OCI-LY7 (cell line): ENCODE measurements around the gene PASD1. TPM values are rescaled to one million over a fixed set of nuclear protein-coding genes. Genes with fewer than 3 reads are reported as not detected.

Source experiments
- BruUV-seq: library from RNA; stranded (reverse); fragments of 400-500 nt; replicated peaks from 2 replicates; lab custom pipeline; 2021; lab: Mats Ljungman, UMichigan
- CTCF ChIA-PET: fragments of 300-600 bp; sonication (Branson Sonifier 250); formaldehyde crosslinking; loops from one replicate; lab custom pipeline; 2022; ENCODE audit warnings: antibody characterized with exemption; ENCODE audit not compliant: unreplicated experiment; lab: Charles Lee
- POLR2A ChIA-PET: fragments of 300-600 bp; sonication (Branson Sonifier 250); formaldehyde crosslinking; loops from one replicate; lab custom pipeline; 2022; ENCODE audit warnings: antibody characterized with exemption; lab: Charles Lee
- DNase-seq: peaks from one replicate; pipeline ENCODE4 v3.0.0-alpha.2; 2015; ENCODE audit warnings: low spot score
- H2AFZ ChIP-seq: fragments of 200-600 bp; sonication (generic), shearing (Covaris generic); 2 replicates; pipeline ENCODE4 v1.6.1; 2014; ENCODE audit warnings: mild to moderate bottlenecking, antibody characterized with exemption, low read length, moderate library complexity
- H3K27ac ChIP-seq: fragments of 200-600 bp; sonication (generic); 2 replicates; pipeline ENCODE4 v1.5.1; 2014; ENCODE audit warnings: mixed run types, low read depth, mild to moderate bottlenecking, moderate library complexity, low read length, inconsistent platforms; ENCODE audit not compliant: poor library complexity, severe bottlenecking
- H3K36me3 ChIP-seq: fragments of 200-600 bp; sonication (generic); 2 replicates; pipeline ENCODE4 v1.6.1; 2014; ENCODE audit warnings: mild to moderate bottlenecking, antibody characterized with exemption, low read length, moderate library complexity, mixed read lengths; ENCODE audit not compliant: insufficient read depth
- H3K4me1 ChIP-seq: fragments of 200-600 bp; sonication (generic); 2 replicates; pipeline ENCODE4 v1.5.1; 2014; ENCODE audit warnings: mild to moderate bottlenecking, low read length; ENCODE audit not compliant: insufficient read depth, poor library complexity, severe bottlenecking
- H3K4me2 ChIP-seq: fragments of 200-600 bp; sonication (generic); 2 replicates; pipeline ENCODE4 v1.6.1; 2014; ENCODE audit warnings: mild to moderate bottlenecking, low read length
- H3K4me3 ChIP-seq: fragments of 200-600 bp; sonication (generic); 2 replicates; pipeline ENCODE4 v1.5.1; 2014; ENCODE audit warnings: mild to moderate bottlenecking, low read depth, low read length; ENCODE audit not compliant: poor library complexity, severe bottlenecking
- H3K79me2 ChIP-seq: fragments of 200-600 bp; sonication (generic); 2 replicates; pipeline ENCODE4 v1.6.1; 2016; ENCODE audit warnings: low read depth, mild to moderate bottlenecking, low read length, moderate library complexity, mixed read lengths; ENCODE audit not compliant: insufficient read depth
- H3K9me2 ChIP-seq: fragments of 200-600 bp; sonication (generic); 2 replicates; pipeline ENCODE4 v1.6.1; 2016; ENCODE audit warnings: mild to moderate bottlenecking, low read length, mixed read lengths; ENCODE audit not compliant: insufficient read depth
- H3K9me3 ChIP-seq: fragments of 200-600 bp; sonication (generic); 2 replicates; pipeline ENCODE4 v1.6.1; 2014; ENCODE audit warnings: mild to moderate bottlenecking, mixed run types, low read length, mixed read lengths
- H4K20me1 ChIP-seq: fragments of 200-600 bp; sonication (generic); 2 replicates; pipeline ENCODE4 v1.6.1; 2014; ENCODE audit warnings: mild to moderate bottlenecking, antibody characterized with exemption, low read length, moderate library complexity, mixed read lengths; ENCODE audit not compliant: insufficient read depth
- EZH2phosphoT487 ChIP-seq: fragments of 200-600 bp; sonication (generic); IDR thresholded peaks from 2 replicates; pipeline ENCODE4 v1.6.1; 2018; ENCODE audit warnings: low read depth, borderline replicate concordance, mild to moderate bottlenecking, mixed run types, antibody characterized with exemption, low read length, moderate library complexity, mixed read lengths
- intact Hi-C: fragments of 100-400 bp; cut with micrococcal nuclease; formaldehyde crosslinking; loops from one replicate; pipeline ENCODE4 v1.10.0; 2022; ENCODE audit not compliant: unreplicated experiment
- total RNA-seq, 2 experiments: library from RNA; depleted of rRNA in 1 of 2; stranded (reverse); fragments of >200 nt in 1 of 2; shearing (Covaris generic) in 1 of 2; gene quantifications; 2 replicates each; pipeline ENCODE4 v1.2.3, GENCODE V29; 2014 to 2022
- TF ChIP-seq, protein P1 (sequence below): fragments of 200-600 bp; sonication (generic); conservative IDR thresholded peaks from 2 replicates; pipeline ENCODE4 v1.5.1; 2014; ENCODE audit warnings: mild to moderate bottlenecking, antibody characterized with exemption, low read length, moderate library complexity, mixed read lengths

PASD1 gene
- total RNA-seq, 2 experiments from 2014 or later, result not detected

DNA sequence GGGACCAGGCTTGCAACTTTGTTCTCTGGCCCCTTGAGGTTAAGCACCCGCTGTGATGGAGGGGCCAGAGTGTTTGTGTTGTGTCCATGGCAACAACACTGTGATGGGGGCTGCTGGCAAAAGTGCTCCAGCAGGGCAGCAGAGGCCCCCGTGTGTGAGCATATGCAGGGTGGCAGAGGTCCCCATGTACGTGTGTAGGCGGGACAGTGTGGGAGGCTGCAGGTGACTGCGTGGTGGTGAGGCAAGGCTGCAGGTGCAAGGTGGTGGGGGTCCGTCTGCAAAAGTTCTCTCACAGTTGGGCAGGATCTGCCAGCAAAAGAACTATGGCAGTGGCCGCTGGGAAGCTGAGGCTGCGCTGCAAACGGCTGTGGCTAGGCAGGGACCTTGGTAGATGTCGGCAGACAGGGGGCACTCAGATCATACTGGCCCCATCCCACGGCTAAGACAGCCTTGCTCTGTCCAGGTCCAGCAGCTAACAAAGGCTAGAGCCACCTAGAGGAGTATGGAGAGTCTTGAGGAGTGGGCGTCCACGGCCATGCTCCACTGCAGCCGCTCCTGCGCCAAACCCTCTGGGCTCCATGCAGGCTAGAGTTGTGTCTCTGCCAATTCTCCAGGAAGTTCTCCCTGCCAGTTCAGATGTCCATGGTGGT, 46.8 kb upstream of the PASD1 start:
- no peak for DNase-seq
- no peak overlapping the region for H3K27ac ChIP-seq
- H4K20me1 ChIP-seq, result no peaks in the 10 kb centered on the region
- H3K4me2 ChIP-seq, result no peak overlapping the region
- no peak overlapping the region for H2AFZ ChIP-seq
- BruUV-seq, result no TSS peak
- H3K9me3 ChIP-seq, result no peaks in the 10 kb centered on the region
- no peak overlapping the region for H3K4me3 ChIP-seq
- no peaks in the 10 kb centered on the region for H3K36me3 ChIP-seq
- ChIA-PET CTCF (no interaction called here), POLR2A (no interaction called here)
- TF ChIP-seq EZH2phosphoT487, result no peak
- H3K79me2 ChIP-seq, result no peaks in the 10 kb centered on the region
- no peaks in the 10 kb centered on the region for H3K4me1 ChIP-seq
- intact Hi-C loops, result no loop called here
- no peaks in the 10 kb centered on the region for H3K9me2 ChIP-seq

DNA sequence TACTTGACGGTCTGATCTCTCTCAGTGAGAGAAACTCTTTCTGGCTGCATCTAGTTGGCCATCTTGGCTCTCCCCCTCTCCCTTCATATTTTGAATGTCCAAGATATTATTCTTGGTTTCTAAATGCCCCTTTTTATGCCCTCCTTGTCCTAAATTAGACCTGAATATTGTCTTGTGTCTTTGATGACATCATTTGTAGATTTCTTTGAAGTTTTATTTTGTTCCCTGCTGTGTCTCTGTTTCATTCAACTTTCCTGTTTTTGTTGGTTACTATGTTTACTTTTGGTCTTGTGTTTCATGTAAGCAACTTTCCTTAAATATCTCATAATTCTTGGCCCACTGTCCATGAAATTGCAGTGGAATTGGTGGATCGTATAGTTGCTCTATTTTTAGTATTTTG, 46.1 kb upstream of the PASD1 start:
- Histone ChIP-seq H3K79me2 (no peaks in the 10 kb centered on the region), H2AFZ (no peak overlapping the region), H4K20me1 (no peaks in the 10 kb centered on the region), H3K9me3 (no peaks in the 10 kb centered on the region), H3K4me2 (no peak overlapping the region), H3K4me3 (no peak overlapping the region), H3K36me3 (no peaks in the 10 kb centered on the region), H3K27ac (no peak overlapping the region), H3K9me2 (no peaks in the 10 kb centered on the region), H3K4me1 (no peaks in the 10 kb centered on the region)
- POLR2A ChIA-PET, result no interaction called here
- no peak for TF ChIP-seq EZH2phosphoT487
- TF ChIP-seq, protein P1, sequence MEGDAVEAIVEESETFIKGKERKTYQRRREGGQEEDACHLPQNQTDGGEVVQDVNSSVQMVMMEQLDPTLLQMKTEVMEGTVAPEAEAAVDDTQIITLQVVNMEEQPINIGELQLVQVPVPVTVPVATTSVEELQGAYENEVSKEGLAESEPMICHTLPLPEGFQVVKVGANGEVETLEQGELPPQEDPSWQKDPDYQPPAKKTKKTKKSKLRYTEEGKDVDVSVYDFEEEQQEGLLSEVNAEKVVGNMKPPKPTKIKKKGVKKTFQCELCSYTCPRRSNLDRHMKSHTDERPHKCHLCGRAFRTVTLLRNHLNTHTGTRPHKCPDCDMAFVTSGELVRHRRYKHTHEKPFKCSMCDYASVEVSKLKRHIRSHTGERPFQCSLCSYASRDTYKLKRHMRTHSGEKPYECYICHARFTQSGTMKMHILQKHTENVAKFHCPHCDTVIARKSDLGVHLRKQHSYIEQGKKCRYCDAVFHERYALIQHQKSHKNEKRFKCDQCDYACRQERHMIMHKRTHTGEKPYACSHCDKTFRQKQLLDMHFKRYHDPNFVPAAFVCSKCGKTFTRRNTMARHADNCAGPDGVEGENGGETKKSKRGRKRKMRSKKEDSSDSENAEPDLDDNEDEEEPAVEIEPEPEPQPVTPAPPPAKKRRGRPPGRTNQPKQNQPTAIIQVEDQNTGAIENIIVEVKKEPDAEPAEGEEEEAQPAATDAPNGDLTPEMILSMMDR, result no peak
- CTCF ChIA-PET, result no interaction called here
- no peak for DNase-seq
- no TSS peak for BruUV-seq
- intact Hi-C loops, result no loop called here

DNA sequence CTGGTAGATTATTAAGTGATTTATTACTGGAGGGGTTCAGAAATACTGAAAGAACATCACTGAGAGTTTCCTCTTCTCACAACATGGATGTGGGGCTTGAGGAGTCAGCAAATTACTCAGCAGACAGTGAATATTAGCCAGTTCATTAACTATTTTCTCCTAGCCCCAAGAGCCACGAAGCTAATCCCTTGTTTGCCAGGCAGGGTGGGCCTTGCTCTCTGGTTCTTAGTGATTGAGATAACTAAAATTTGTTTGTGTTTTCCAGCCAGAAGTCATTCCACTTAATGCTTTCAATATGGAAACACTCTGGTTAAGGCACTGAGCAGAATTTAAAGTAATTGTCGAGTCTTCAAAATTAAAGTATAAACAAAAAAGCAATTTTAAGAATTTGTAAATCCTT, 40.1 kb upstream of the PASD1 start:
- H3K79me2 ChIP-seq, result no peaks in the 10 kb centered on the region
- no peaks in the 10 kb centered on the region for H3K36me3 ChIP-seq
- no peak overlapping the region for H3K4me2 ChIP-seq
- intact Hi-C loops, result no loop called here
- no peaks in the 10 kb centered on the region for H3K9me2 ChIP-seq
- H4K20me1 ChIP-seq, result no peaks in the 10 kb centered on the region
- H2AFZ ChIP-seq, result no peak overlapping the region
- POLR2A ChIA-PET, result no interaction called here
- H3K9me3 ChIP-seq, result no peaks in the 10 kb centered on the region
- DNase-seq, result no peak
- CTCF ChIA-PET, result no interaction called here
- H3K4me3 ChIP-seq, result no peak overlapping the region
- TF ChIP-seq, protein P1, result no peak
- no peak for TF ChIP-seq EZH2phosphoT487
- BruUV-seq, result no TSS peak
- H3K4me1 ChIP-seq, result no peaks in the 10 kb centered on the region
- H3K27ac ChIP-seq, result no peak overlapping the region
